Esophagus mucosa (tissue), 1 donor: ENCODE data around the gene DUSP7. TPM values are rescaled to one million over a fixed set of nuclear protein-coding genes. Genes with fewer than 3 reads are reported as not detected.

Experiments used
- ATAC-seq: fragments of 200-7000 bp; cut with Tn5 transposase; one replicate; pipeline ENCODE4 v1.9.1; 2020
- total RNA-seq: library from RNA; stranded (reverse); gene quantifications from one replicate; pipeline ENCODE4 v1.2.4, GENCODE V29; 2023
- donor health status: DM: yes; HTN: yes; CAD: no.

The DUSP7 gene
- 62.6 TPM for total RNA-seq

- ATAC-seq: peak; percentile 0
Measured at GRCh38 chr3:52056521-52056967, at the start of gene DUSP7. DUSP7 (minus strand) TSS chr3:52056571; CDS start chr3:52056366, 205 bp downstream.

- ATAC-seq: no peak
Measured at GRCh38 chr3:52104684-52105640, 48.6 kb upstream of the DUSP7 start.

GRCh38 chr3:52102934-52103333 lies 46.6 kb upstream of the DUSP7 start:
- no peak for ATAC-seq

- no peak for ATAC-seq
Measured at GRCh38 chr3:52099001-52099401, 42.6 kb upstream of the DUSP7 start.

- ATAC-seq: no peak
Measured at GRCh38 chr3:52097851-52098507, 41.6 kb upstream of the DUSP7 start.

GRCh38 chr3:52095990-52096775 lies 39.8 kb upstream of the DUSP7 start:
- peak; percentile 43 for ATAC-seq

GRCh38 chr3:52094571-52095485 lies 38.5 kb upstream of the DUSP7 start:
- no peak for ATAC-seq

- ATAC-seq: peak; percentile 49
Measured at GRCh38 chr3:52093756-52094545, 37.6 kb upstream of the DUSP7 start.

GRCh38 chr3:52092891-52093290 lies 36.5 kb upstream of the DUSP7 start:
- ATAC-seq: no peak

- ATAC-seq: no peak
Measured at GRCh38 chr3:52092271-52092660, 35.9 kb upstream of the DUSP7 start.

GRCh38 chr3:52091586-52092270 lies 35.4 kb upstream of the DUSP7 start:
- ATAC-seq: no peak

- ATAC-seq: no peak
Measured at GRCh38 chr3:52090933-52091468, 34.6 kb upstream of the DUSP7 start.

GRCh38 chr3:52090131-52090932 lies 34.0 kb upstream of the DUSP7 start:
- ATAC-seq: no peak

GRCh38 chr3:52089691-52090090 lies 33.3 kb upstream of the DUSP7 start:
- ATAC-seq: no peak

- ATAC-seq: no peak
Measured at GRCh38 chr3:52088445-52089367, 32.3 kb upstream of the DUSP7 start.

GRCh38 chr3:52087731-52088130 lies 31.4 kb upstream of the DUSP7 start:
- ATAC-seq: no peak

GRCh38 chr3:52086976-52087663 lies 30.7 kb upstream of the DUSP7 start:
- ATAC-seq: no peak
